KMS-11 (cell line): ENCODE data around the gene SAE1.

ENCODE experiments used
- H2AFZ ChIP-seq: fragments of 200-600 bp; sonication (generic); 2 replicates; pipeline ENCODE4 v1.6.1; 2016; ENCODE audit warnings: antibody characterized with exemption, mixed run types, low read depth
- H3K27ac ChIP-seq: fragments of 200-600 bp; sonication (generic); 2 replicates; pipeline ENCODE4 v1.6.1; 2016; ENCODE audit warnings: mild to moderate bottlenecking, mixed run types
- H3K27me3 ChIP-seq: fragments of 200-600 bp; sonication (generic); 2 replicates; pipeline ENCODE4 v1.6.1; 2017; ENCODE audit warnings: mild to moderate bottlenecking, low read depth, mixed run types, moderate library complexity; ENCODE audit not compliant: insufficient read depth
- H3K36me3 ChIP-seq: fragments of 200-600 bp; sonication (generic); 2 replicates; pipeline ENCODE4 v1.6.1; 2017; ENCODE audit warnings: mild to moderate bottlenecking, mixed run types; ENCODE audit not compliant: insufficient read depth
- H3K4me1 ChIP-seq: fragments of 200-600 bp; sonication (generic); 2 replicates; pipeline ENCODE4 v1.6.1; 2016; ENCODE audit warnings: mild to moderate bottlenecking, low read depth, mixed run types; ENCODE audit not compliant: poor library complexity, severe bottlenecking
- H3K4me2 ChIP-seq: fragments of 200-600 bp; sonication (generic); 2 replicates; pipeline ENCODE4 v1.7.0; 2016; ENCODE audit warnings: mild to moderate bottlenecking, mixed run types
- H3K4me3 ChIP-seq: fragments of 200-600 bp; sonication (generic); IDR thresholded peaks from 2 replicates; pipeline ENCODE4 v1.6.1; 2017; ENCODE audit warnings: low read depth, low read length, mixed read lengths; ENCODE audit not compliant: insufficient read depth
- H3K79me2 ChIP-seq: fragments of 200-600 bp; sonication (generic); 2 replicates; pipeline ENCODE4 v1.6.1; 2016; ENCODE audit warnings: low read depth, mixed run types; ENCODE audit not compliant: insufficient read depth
- H3K9ac ChIP-seq: fragments of 200-600 bp; sonication (generic); 2 replicates; pipeline ENCODE4 v1.6.1; 2016; ENCODE audit warnings: mild to moderate bottlenecking, mixed run types
- H4K20me1 ChIP-seq: fragments of 200-600 bp; sonication (generic); 2 replicates; pipeline ENCODE4 v1.6.1; 2016; ENCODE audit warnings: mild to moderate bottlenecking, mixed run types; ENCODE audit not compliant: insufficient read depth
- CTCF ChIP-seq: fragments of 200-600 bp; sonication (generic); conservative IDR thresholded peaks from 2 replicates; pipeline ENCODE4 v1.6.1; 2017; ENCODE audit warnings: low read depth, mild to moderate bottlenecking, antibody characterized with exemption, low read length, moderate library complexity, mixed read lengths

Gene SAE1

GRCh38 chr19:47257411-47258169 is 127.0 kb downstream of the SAE1 start:
- Histone ChIP-seq H4K20me1 (no peaks in the 10 kb centered on the region), H3K36me3 (no peaks in the 10 kb centered on the region), H3K9ac (peak overlapping the region; percentile 61), H3K27ac (peak overlapping the region; percentile 41; the same call in 1 of the 2 replicates), H3K27me3 (0 out of 2 replicates have a peak, but pooled peaks cover 3% of the 10 kb centered on the region), H3K4me3 (no peak overlapping the region), H3K4me2 (peak overlapping the region; percentile 75), H3K79me2 (0 out of 2 replicates have a peak, but pooled peaks cover 6% of the 10 kb centered on the region), H3K4me1 (peaks cover 19% of the 10 kb centered on the region), H2AFZ (peak overlapping the region; percentile 48)
- no peak for TF ChIP-seq CTCF

- Histone ChIP-seq H3K27ac (no peak overlapping the region), H3K79me2 (0 out of 2 replicates have a peak, but pooled peaks cover 6% of the 10 kb centered on the region), H3K4me1 (peaks cover 28% of the 10 kb centered on the region), H3K27me3 (0 out of 2 replicates have a peak, but pooled peaks cover 3% of the 10 kb centered on the region), H3K4me2 (peak overlapping the region; percentile 75), H3K9ac (no peak overlapping the region), H4K20me1 (no peaks in the 10 kb centered on the region), H3K36me3 (no peaks in the 10 kb centered on the region), H3K4me3 (no peak overlapping the region), H2AFZ (no peak overlapping the region)
- TF ChIP-seq CTCF, result no peak
Measured at GRCh38 chr19:47258434-47258833, 127.8 kb downstream of the SAE1 start.

GRCh38 chr19:47258895-47259555 is 128.4 kb downstream of the SAE1 start:
- H3K4me3 ChIP-seq, result no peak overlapping the region
- no peak overlapping the region for H3K9ac ChIP-seq
- no peaks in the 10 kb centered on the region for H4K20me1 ChIP-seq
- peaks cover 34% of the 10 kb centered on the region for H3K4me1 ChIP-seq
- no peaks in the 10 kb centered on the region for H3K36me3 ChIP-seq
- no peak overlapping the region for H3K27ac ChIP-seq
- no peaks in the 10 kb centered on the region for H3K27me3 ChIP-seq
- TF ChIP-seq CTCF, result no peak
- 0 out of 2 replicates have a peak, but pooled peaks cover 6% of the 10 kb centered on the region for H3K79me2 ChIP-seq
- peak overlapping the region; percentile 75; the same call in 1 of the 2 replicates for H3K4me2 ChIP-seq
- H2AFZ ChIP-seq, result no peak overlapping the region
